NCI-H82 (cell line): ENCODE measurements around the gene GULP1.

ENCODE experiments used
- DNase-seq: peaks from one replicate; lab custom pipeline; 2025; lab: John Stamatoyannopoulos, UW

The GULP1 gene

DNA sequence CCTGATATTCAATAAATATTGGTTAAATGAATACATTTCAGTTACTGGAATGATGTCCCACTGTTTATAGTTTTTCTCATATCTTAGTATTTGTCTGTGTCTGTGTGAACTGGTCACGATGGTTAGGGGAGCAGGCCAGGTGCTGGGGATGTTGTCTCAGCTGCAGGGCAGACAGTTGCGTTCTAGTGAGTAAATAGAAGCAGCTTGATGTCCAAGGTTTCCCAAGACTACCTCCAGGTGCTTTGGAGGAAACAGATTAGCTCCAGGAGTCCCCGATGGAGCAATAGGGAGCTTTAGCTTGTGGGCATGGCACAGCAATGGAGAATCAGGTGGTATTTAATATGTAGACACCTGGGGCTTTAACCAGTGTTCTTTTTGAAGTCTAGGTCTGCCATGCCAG is 75.5 kb downstream of the GULP1 start:
- no peak for DNase-seq

- peak; percentile 82 for DNase-seq
Observed at GRCh38 chr2:188369365-188369764, 77.7 kb downstream of the GULP1 start.

DNA sequence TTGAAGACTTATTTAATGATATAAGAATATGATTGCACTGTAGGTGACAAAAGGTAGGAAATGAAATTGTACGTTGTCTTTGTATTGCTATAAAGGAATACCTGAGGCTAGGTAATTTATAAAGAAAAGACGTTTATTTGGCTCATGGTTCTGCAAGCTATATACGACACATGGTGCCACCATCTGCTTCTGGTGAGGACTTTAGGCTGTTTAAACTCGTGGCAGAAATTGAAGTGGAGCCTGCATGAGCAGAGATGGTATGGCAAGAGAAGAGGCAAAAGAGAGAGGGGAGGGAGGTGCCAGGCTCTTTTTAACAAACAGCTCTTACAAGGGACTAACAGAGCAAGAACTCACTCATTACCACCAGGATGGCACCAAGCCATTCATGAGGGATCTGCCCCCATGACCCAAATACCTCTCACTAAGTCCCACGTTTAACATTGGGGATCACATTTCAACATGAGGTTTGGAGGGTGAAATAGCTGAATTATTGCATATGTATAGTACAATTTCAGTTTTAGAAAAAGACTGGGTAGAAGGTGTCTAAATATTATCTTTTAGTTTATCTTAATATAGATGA is 86.8 kb downstream of the GULP1 start:
- DNase-seq: no peak

DNA sequence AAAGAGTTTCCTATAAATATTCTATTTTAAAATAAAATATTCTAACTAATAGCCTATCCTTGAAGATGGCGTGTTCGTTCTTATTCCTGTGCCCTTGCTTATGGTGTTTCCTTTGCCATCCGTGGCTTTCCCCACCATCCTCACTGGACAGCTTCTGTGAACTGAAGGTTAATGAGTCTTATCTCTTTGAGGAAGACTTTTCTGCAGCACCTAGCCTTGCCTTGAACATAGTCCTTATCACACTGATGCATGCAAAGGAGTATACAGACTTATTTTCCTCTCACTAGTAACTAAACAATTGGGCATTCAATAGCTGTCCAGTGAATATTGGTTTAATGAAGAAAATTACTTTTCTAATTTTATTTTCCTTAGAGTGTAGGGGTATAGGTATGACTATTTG is 88.1 kb downstream of the GULP1 start:
- no peak for DNase-seq

- DNase-seq: no peak
Observed at GRCh38 chr2:188380280-188380679, 88.6 kb downstream of the GULP1 start.

- no peak for DNase-seq
Observed at GRCh38 chr2:188381614-188382013, 89.9 kb downstream of the GULP1 start.

GRCh38 chr2:188382107-188382506 is 90.4 kb downstream of the GULP1 start:
- no peak for DNase-seq

GRCh38 chr2:188383158-188383557 is 91.5 kb downstream of the GULP1 start:
- no peak for DNase-seq

GRCh38 chr2:188385857-188386256 is 94.2 kb downstream of the GULP1 start:
- DNase-seq: no peak

DNA sequence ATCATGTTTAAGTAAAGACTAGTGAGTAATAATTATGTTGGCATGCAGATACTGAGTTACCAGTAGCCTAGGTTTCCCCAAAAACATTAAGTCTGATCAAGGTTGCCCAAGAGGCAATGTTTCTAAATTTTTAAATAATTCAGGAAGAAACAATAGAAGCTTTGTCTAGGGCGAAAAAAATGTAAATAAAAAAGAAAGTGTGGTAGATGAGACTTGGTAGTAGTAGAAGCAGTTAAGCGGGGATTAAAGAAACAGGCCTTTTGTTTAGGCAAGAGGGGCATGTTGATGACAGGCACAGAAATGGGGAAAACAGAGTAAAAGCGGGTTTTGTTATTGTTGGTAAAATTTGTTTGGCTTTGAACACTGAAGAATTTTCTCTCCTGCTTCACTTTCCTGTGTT is 97.2 kb downstream of the GULP1 start:
- no peak for DNase-seq

GRCh38 chr2:188391354-188391753 is 99.7 kb downstream of the GULP1 start:
- DNase-seq: no peak

DNA sequence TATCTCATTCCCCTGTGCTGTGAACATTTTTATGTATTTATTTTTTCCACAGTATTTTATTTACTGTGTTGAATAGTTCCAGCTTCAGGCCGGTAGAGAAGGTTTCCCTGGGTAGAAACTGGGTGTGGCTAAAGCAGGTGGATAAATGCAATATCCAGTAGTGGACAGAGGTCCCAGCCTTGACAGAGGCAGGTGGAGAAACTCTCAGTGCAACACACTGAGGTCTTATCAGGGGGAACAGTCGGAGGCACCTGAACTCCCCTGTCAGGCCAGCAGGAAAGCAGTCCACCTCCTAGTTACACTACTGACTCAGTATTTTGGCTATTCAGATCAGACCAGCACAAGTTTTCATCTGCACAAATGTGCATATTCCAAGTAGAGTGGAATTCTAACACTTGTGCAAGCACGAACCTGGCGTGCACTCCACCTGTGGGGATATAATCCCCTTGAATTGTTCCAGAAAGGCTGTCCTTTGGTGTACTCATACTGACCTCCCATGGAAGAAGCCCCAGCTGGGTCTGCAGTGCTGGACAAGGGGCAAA is 103.3 kb downstream of the GULP1 start:
- DNase-seq: no peak

- DNase-seq: peak; percentile 5
Observed at GRCh38 chr2:188395903-188396689, 104.4 kb downstream of the GULP1 start.

GRCh38 chr2:188399159-188399558 is 107.5 kb downstream of the GULP1 start:
- no peak for DNase-seq

- no peak for DNase-seq
Observed at GRCh38 chr2:188403676-188404075, 112.0 kb downstream of the GULP1 start.

DNA sequence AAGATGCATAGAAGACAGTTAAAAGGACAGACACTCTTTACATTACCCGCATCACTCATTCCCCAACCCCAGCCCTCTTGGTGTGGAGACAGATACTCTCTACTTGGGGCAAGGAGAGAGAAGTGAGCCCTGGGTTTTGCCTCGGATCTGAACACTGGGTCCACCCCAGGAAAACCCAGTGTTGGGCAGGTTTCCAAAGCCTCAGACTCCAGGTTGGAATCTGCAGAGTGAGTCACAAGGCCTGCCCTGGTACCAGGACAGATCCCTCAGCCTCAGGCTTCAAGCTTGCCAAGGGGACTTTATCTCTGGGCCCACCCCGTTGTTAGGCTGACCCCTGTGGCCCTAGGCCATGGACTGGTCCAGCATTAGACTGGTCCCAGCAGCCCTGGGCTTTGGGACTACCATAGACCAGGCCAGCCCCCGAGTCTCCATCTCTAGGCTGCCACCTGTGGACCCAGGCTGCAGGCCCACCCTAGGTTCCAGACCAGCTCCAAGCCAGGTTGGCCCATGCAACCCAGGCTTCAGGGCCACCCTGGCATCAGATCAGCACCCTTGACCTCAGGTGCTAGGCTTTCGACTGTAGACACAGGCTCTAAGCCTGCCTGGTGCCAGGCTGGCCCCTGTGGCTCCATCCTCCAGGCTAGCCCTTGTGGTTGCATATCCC is 112.8 kb downstream of the GULP1 start:
- DNase-seq: no peak

- DNase-seq: no peak
Observed at GRCh38 chr2:188406414-188406813, 114.7 kb downstream of the GULP1 start.

GRCh38 chr2:188410504-188411235 is 119.0 kb downstream of the GULP1 start:
- DNase-seq: peak; percentile 17

DNA sequence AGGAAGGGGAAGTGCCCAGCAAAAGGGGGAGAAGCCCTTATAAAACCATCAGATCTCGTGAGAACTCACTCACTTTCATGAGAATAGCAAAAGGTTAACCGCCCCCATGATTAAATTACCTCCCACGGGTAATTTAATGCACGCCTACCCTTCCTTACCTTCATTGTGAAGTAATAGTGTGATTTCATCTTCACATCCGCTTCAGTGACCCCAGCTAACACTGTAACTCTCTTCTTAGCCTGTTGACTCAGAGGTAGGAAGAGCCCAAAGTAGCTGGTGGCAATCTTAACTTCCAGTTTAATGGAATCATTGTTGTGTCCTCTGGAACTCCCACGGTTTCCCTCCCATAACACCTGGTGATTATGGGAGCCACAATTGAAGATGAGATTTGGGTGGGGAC is 120.5 kb downstream of the GULP1 start:
- no peak for DNase-seq

GRCh38 chr2:188414411-188414810 is 122.7 kb downstream of the GULP1 start:
- DNase-seq: no peak

DNA sequence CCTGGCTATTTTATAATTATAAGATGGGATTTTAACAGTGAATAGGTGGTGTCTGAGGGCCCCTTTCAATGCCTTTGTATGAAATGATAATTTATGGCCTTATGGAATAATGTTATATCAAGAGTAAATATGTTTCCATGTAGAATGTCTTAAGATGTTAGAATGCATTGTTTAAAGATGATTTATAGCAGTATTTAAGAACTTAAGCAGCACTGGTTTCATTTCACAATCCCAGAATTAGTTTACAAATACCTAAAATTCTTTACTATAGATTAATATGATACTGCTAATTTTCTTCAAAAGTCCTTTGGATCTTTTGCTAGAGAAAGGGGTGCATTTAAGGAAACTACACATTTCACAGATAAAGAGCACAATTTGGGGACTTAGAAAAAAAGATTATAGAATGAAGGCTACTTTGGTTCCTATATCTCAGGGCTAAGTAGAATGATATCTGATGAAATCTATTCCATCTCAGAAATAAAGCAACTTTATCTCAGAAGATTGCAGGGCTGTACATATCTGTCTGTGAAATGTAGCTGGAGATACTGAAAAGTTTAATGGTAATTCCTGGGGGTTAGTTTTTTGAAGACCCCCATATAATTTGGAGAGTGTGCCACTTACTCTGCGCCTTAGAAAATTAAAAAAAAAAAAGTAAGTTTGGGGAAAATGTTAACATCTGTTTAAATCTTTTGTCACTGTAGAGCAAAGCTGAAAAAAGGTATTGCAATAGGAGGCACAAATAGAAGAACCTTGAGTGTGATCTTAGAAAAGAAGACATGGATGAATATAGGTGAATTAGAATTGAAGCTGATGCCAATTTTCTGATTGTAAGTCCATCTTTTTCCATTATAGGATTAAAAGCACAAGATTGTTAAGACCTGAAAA is 123.4 kb downstream of the GULP1 start:
- no peak for DNase-seq
